Measurements from ENCODE around the gene ERBB4. TPM values are rescaled to one million over a fixed set of nuclear protein-coding genes. Genes with fewer than 3 reads are reported as not detected.
A peak's percentile ranks its signal among the peaks of the same experiment; 100 is the strongest.

The ERBB4 gene
- total RNA-seq, 4 donors from 2014 or later: 0.04 to 0.57 (median 0.35) TPM; not detected in 1

DNA sequence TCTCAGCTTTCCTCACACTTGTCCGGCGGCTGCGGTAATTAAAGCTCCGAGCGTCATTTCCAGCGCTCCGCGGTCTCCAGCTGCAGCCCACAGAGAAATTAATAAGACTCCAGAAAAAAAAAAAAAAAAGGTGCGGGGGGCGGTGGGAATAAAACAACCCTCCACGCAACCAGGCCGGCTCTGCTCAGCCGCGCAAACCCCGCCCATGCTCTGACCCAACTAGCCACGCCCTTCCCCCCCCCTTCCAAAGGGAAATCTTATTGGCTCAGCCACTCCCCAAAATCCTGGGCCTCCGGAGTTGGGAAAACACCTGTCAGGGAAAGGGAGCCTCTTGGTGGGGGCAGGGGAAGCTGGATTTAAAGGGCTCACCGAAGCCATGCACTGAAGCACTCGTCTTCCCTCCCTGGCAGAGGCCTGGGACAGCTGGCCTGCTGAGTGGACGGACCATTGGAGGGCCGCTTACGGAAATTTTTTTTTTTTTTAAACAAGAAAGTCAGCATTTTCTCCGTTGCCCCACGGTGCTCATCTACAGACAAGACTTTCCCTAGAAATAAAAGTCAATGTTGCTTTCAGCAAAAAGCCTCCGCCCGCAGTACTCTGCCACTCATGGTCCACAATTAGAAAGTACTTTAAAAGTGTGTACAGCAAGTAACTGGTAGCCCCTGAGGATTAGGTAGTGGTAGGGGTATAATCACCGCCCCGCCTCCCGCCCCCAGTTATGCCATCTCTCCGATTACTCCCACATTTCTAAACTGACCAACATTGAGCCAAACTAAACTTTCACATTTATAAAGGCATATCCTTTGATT is 674 bp upstream of the ERBB4 start:
- H3K4me3 ChIP-seq: peak overlapping the region; percentile 37 to 71 (median 62)

DNA sequence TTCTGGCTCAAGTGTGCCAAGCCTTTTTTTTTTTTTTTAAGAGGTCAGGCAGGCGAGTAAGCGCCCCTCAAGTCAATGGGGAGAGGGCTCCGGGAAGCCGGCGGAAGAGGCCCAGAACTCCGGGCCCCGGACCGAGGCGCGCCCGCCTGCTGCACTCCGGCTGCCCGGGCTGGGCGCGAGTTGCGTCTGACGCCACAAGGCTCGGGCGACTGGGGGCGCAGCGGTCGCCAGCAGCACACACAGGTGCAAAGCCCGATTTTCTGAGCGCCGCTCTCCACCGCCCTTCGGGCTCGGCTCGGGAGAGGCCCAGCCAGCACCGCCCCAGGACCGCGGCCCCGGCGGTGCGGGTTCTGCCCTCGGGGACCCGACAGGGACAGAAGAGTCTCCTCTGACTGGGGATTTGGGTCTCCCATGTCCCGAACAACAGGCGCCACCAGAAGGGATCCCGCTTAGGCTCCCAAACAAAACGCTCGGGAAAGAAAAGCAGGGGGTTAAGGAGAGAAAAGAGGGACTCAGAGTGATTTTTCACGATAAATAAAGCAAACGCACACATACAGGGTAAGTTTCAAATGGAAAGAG is 787 bp downstream of the ERBB4 start:
- Histone ChIP-seq H3K4me3 (peak overlapping the region; percentile 37 to 71 (median 62)), H3K4me1 (peaks cover 16 to 36% (median 23%) of the 10 kb centered on the region in 3 donors), H3K9me3 (no peaks in the 10 kb centered on the region), H3K36me3 (no peaks in the 10 kb centered on the region), H3K27ac (no peak overlapping the region), H3K27me3 (peaks cover 8 to 62% (median 14%) of the 10 kb centered on the region in 4 donors)
- intact Hi-C loops (cut with DNase I): no loop called here
- no peak for DNase-seq
- 0% methylated on average over 6 to 7 of the region's 44 CpGs for WGBS, 2 donors
- no peak for TF ChIP-seq POLR2A (IDR thresholded peaks at IDR 0.05)
- TF ChIP-seq, protein P1, sequence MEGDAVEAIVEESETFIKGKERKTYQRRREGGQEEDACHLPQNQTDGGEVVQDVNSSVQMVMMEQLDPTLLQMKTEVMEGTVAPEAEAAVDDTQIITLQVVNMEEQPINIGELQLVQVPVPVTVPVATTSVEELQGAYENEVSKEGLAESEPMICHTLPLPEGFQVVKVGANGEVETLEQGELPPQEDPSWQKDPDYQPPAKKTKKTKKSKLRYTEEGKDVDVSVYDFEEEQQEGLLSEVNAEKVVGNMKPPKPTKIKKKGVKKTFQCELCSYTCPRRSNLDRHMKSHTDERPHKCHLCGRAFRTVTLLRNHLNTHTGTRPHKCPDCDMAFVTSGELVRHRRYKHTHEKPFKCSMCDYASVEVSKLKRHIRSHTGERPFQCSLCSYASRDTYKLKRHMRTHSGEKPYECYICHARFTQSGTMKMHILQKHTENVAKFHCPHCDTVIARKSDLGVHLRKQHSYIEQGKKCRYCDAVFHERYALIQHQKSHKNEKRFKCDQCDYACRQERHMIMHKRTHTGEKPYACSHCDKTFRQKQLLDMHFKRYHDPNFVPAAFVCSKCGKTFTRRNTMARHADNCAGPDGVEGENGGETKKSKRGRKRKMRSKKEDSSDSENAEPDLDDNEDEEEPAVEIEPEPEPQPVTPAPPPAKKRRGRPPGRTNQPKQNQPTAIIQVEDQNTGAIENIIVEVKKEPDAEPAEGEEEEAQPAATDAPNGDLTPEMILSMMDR (IDR thresholded peaks at IDR 0.05): no peak

More for the DNA sequence above, 674 bp upstream of the ERBB4 start:
- no peaks in the 10 kb centered on the region for H3K36me3 ChIP-seq
- intact Hi-C loops (cut with DNase I): no loop called here
- no peak overlapping the region for H3K27ac ChIP-seq
- 26 to 44% methylated on average over 17 to 22 of the region's 30 CpGs for WGBS, 2 donors
- no peaks in the 10 kb centered on the region for H3K9me3 ChIP-seq
- no peak for DNase-seq
- peaks cover 8 to 52% (median 14%) of the 10 kb centered on the region in 4 donors for H3K27me3 ChIP-seq
- TF ChIP-seq, protein P1 (IDR thresholded peaks at IDR 0.05): no peak
- no peak for TF ChIP-seq POLR2A (IDR thresholded peaks at IDR 0.05)
- peaks cover 16 to 36% (median 23%) of the 10 kb centered on the region in 3 donors for H3K4me1 ChIP-seq

DNA sequence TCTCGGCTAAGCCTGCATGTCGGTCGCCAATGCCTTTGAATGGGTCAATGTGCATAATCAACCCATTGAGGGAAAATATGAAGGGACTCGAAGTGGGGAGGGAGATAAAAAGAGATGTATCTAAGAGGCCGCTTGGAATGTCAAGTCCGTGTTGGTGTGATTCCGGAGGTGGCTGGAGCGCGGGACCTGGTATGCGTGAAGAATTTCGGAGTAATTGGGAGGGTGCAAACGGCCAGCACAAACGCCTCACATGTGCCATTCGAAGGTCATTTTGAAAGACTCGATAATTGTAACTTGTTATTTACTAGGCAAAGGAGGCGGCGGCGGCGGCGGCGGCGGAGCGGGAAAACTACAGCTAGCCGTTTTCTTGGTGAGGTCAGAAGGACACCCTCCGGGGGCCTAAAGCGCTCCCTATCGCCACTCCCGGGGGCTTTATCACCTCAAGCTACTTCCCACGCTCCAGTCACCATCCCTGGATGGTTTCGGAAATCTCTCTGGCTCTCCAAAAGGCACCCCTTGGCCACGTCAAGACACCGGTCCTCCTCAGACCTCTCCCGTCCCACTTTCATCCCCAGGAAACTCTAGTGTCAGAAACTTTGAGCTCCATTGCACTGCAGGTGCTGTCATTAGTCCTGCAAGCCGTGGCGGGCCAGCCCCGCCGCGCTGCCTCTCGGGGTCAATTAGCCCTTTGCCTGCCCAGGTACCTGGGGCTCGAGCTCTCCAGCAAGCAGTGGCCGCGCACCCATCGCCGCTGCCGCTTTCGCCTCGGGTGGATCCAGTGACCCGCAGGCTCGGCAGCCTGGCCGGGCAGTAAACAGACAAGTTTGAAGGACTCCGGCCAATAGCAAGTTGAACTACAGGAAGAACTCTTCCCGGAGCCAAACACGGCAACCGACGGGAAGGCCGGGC is 1.5 kb downstream of the ERBB4 start:
- no peak for DNase-seq
- WGBS, 2 donors: 3% methylated on average over 32 to 39 of the region's 56 CpGs
- no peaks in the 10 kb centered on the region for H3K9me3 ChIP-seq
- peaks cover 8 to 67% (median 14%) of the 10 kb centered on the region in 4 donors for H3K27me3 ChIP-seq
- no peaks in the 10 kb centered on the region for H3K36me3 ChIP-seq
- TF ChIP-seq, protein P1 (IDR thresholded peaks at IDR 0.05): no peak
- no peak for TF ChIP-seq POLR2A (IDR thresholded peaks at IDR 0.05)
- peaks cover 16 to 36% (median 23%) of the 10 kb centered on the region in 3 donors for H3K4me1 ChIP-seq
- no peak overlapping the region for H3K27ac ChIP-seq
- intact Hi-C loops (cut with DNase I): no loop called here
- peak overlapping the region; percentile 37 to 71 (median 62) for H3K4me3 ChIP-seq

DNA sequence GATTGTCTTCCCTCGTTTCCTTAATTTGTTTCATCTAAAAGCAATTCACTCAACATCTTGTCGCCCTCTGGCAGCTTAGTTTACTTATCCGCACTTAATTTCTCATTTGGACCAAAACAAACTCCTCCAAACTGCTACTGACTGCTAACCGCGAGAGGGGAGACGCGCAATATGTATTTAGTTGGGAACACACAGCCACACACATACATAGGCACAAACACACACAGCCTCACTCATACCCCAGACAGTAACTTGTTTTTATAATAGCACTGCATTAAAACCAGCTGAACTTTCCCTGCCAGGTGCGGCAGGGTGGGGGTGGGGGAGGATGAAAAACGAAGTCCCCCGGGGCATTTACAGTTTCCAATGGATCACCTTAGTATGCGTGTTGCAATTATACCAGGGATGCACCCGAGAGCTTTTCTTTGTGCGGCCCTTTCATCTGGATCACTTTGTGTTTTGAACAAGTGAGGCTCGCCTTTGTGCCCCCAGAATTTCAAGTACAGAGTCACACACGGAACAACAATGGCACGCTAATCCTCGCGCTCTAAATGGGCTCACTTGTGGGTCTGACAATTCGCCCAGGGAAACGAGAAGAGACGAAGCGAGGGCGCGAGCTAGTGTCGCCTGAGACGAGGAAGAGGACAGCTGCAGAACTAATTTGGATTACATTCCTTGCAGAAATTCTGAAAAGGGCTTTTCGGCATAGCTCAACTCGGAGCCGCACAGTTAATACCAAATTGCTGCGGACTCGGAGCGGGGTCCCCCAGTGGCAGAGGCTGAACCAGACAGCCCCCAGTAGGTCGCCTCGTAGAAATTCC is 2.4 kb downstream of the ERBB4 start:
- Histone ChIP-seq H3K4me1 (peaks cover 16 to 36% (median 23%) of the 10 kb centered on the region in 3 donors), H3K4me3 (peak overlapping the region in 3 of 4 donors; percentile 61 to 71 (median 64)), H3K9me3 (no peaks in the 10 kb centered on the region), H3K27ac (no peak overlapping the region), H3K36me3 (no peaks in the 10 kb centered on the region), H3K27me3 (peaks cover 8 to 68% (median 14%) of the 10 kb centered on the region in 4 donors)
- intact Hi-C loops (cut with DNase I): no loop called here
- WGBS, 2 donors: 11 to 14% methylated on average over 24 to 28 of the region's 34 CpGs
- no peak for TF ChIP-seq POLR2A (IDR thresholded peaks at IDR 0.05)
- TF ChIP-seq, protein P1 (IDR thresholded peaks at IDR 0.05): no peak
- no peak for DNase-seq

Data from esophagus squamous epithelium (tissue), 5 donors.